BLaER1 treated with 17β-estradiol and CSF1 and Interleukin-3, amounts not matched to agents 10 nM and 100 nM (cell line): Measurements from ENCODE around the gene KLRC1.
"Not testable (repeated sequence)": the region's sequence is repeated elsewhere in the genome, so short reads cannot be mapped to it uniquely, and the experiment has no call there.

ENCODE experiments used
- H3K27ac ChIP-seq, 11 experiments: shearing (Covaris generic); formaldehyde crosslinking; 2 replicates each; pipeline ENCODE4 v1.8.1; 2022
- H3K27me3 ChIP-seq, 11 experiments: shearing (Covaris generic); formaldehyde crosslinking; 2 replicates each; pipeline ENCODE4 v1.8.1; 2022
- H3K36me3 ChIP-seq, 11 experiments: shearing (Covaris generic); formaldehyde crosslinking; 2 replicates each; pipeline ENCODE4 v1.8.1; 2022
- H3K4me1 ChIP-seq, 10 experiments: shearing (Covaris generic); formaldehyde crosslinking; 2 replicates each; pipeline ENCODE4 v1.8.1; 2022
- H3K4me2 ChIP-seq, 11 experiments: shearing (Covaris generic); formaldehyde crosslinking; 2 replicates each; pipeline ENCODE4 v1.8.1; 2022
- H3K4me3 ChIP-seq, 10 experiments: shearing (Covaris generic); formaldehyde crosslinking; 2 replicates each; pipeline ENCODE4 v1.8.1; 2022
- H3K9ac ChIP-seq, 11 experiments: shearing (Covaris generic); formaldehyde crosslinking; 2 replicates each; pipeline ENCODE4 v1.8.1; 2022
- H3K9me3 ChIP-seq, 11 experiments: shearing (Covaris generic); formaldehyde crosslinking; replicated peaks in 1 of 11; 2 replicates each; pipeline ENCODE4 v1.8.1; 2022
- H4K20me1 ChIP-seq, 11 experiments: shearing (Covaris generic); formaldehyde crosslinking; 2 replicates each; pipeline ENCODE4 v1.8.1; 2022
- Cebpa-rat ChIP-seq, 11 experiments: shearing (Covaris generic); IDR thresholded peaks; 2 replicates each; pipeline ENCODE4 v1.8.1; 2022

Gene KLRC1

GRCh38 chr12:10409392-10409791 is 43.8 kb downstream of the KLRC1 start, which contains the start of gene KLRC4:
TSS of gene KLRC4 (minus strand) at chr12:10409757. CDS start at chr12:10409575, 182 bp downstream.
- H3K9ac ChIP-seq = no peak within 1 kb of the TSS
- H3K9me3 ChIP-seq = peaks cover 0 to 9% (median 5%) of the 10 kb centered on the region in 11 experiments; a peak in 7 of 22 replicates
- H3K27me3 ChIP-seq = no peaks in the 10 kb centered on the region
- H3K36me3 ChIP-seq = no peaks in the 10 kb centered on the region
- no peaks in the 10 kb centered on the region for H4K20me1 ChIP-seq
- no peak within 1 kb of the TSS for H3K27ac ChIP-seq
- peaks cover 0 to 10% (median 6%) of the 10 kb centered on the region in 10 experiments; a peak in 11 of 20 replicates for H3K4me1 ChIP-seq
- H3K4me3 ChIP-seq = no peak within 1 kb of the TSS
- no peak for TF ChIP-seq Cebpa-rat (IDR thresholded peaks at IDR 0.05)
- no peak within 1 kb of the TSS for H3K4me2 ChIP-seq

DNA sequence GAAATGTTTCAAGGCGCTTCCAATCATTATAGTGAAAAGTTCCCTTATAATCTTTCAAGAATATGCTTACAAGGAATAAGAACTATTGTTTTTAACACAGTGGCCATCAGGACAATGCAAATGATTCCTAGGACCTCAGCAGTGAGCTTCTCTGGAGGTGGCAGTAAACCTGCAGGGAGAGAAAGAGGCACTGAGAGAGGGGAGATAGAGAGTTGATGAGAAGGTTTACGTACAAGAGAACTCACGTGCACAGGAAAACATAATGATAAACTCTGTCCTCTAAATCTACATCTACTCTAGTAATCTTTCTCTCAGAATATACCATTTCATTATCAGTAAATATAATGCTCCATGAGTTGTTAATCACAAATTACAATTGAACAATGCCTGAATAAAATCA is 44.3 kb downstream of the KLRC1 start:
- no peaks in the 10 kb centered on the region for H4K20me1 ChIP-seq
- no peak for TF ChIP-seq Cebpa-rat (IDR thresholded peaks at IDR 0.05)
- H3K27me3 ChIP-seq = no peaks in the 10 kb centered on the region
- peaks cover 0 to 11% (median 5%) of the 10 kb centered on the region in 11 experiments; a peak in 7 of 22 replicates for H3K9me3 ChIP-seq
- H3K36me3 ChIP-seq = no peaks in the 10 kb centered on the region
- no peak overlapping the region for H3K4me2 ChIP-seq
- no peak overlapping the region for H3K9ac ChIP-seq
- no peak overlapping the region for H3K27ac ChIP-seq
- no peak overlapping the region for H3K4me3 ChIP-seq
- peaks cover 0 to 10% (median 6%) of the 10 kb centered on the region in 10 experiments; a peak in 11 of 20 replicates for H3K4me1 ChIP-seq

- Histone ChIP-seq H3K36me3 (no peaks in the 10 kb centered on the region), H3K4me3 (no peak overlapping the region), H4K20me1 (no peaks in the 10 kb centered on the region), H3K9me3 (peaks cover 0 to 11% (median 5%) of the 10 kb centered on the region in 11 experiments; a peak in 7 of 22 replicates), H3K4me2 (peak overlapping the region in 6 of 11 experiments; percentile 27 to 62 (median 46); a peak in 11 of 22 replicates), H3K4me1 (peaks cover 0 to 10% (median 6%) of the 10 kb centered on the region in 10 experiments; a peak in 11 of 20 replicates), H3K27me3 (no peaks in the 10 kb centered on the region), H3K9ac (no peak overlapping the region), H3K27ac (no peak overlapping the region)
- TF ChIP-seq Cebpa-rat (IDR thresholded peaks at IDR 0.05) = no peak
These were observed 46.5 kb downstream of the KLRC1 start for GRCh38 chr12:10406725-10407124.

DNA sequence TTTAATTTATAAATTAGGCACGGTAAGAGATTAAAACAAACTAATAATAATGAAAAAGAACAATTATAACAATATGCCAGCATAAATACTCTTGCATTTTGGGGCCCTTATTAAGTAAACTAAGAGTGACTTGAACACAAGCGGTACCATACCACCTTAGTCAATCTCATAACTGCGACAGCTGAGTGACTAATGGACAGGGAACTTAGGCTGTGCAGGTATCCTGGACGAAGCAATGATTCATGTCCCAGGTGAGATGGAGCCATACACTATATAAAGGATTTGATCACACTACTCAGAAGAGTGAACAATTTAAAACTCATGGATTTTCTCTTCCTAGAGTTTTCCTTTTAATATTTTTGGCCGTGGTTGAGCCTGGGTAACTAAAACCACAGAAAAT is 47.9 kb downstream of the KLRC1 start:
- peaks cover 0 to 10% (median 6%) of the 10 kb centered on the region in 10 experiments; a peak in 11 of 20 replicates for H3K4me1 ChIP-seq
- no peak for TF ChIP-seq Cebpa-rat (IDR thresholded peaks at IDR 0.05)

DNA sequence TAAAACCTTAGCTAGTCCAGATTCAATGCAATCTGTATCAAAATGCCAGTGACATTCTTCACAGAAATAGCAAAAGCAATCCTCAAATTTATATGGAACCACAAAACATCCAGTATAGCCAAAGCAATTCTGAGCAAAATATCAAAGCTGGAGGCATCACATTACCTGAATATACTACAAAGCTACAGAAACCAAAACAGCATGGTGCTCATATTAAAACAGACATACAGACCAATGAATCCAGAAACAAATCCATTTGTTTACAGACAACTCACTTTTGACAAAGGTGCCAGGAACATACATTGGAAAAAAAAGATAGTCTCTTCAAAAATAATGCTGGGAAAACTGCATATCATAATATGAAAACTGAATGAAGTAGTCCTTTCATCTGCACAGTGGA is 48.4 kb downstream of the KLRC1 start:
- TF ChIP-seq Cebpa-rat (IDR thresholded peaks at IDR 0.05) = no peak
- no peak overlapping the region for H3K27ac ChIP-seq
- no peaks in the 10 kb centered on the region for H3K36me3 ChIP-seq
- H3K4me2 ChIP-seq = no peak overlapping the region
- no peak overlapping the region for H3K9ac ChIP-seq
- H4K20me1 ChIP-seq = no peaks in the 10 kb centered on the region
- no peaks in the 10 kb centered on the region for H3K27me3 ChIP-seq
- H3K4me1 ChIP-seq = peaks cover 0 to 10% (median 6%) of the 10 kb centered on the region in 10 experiments; a peak in 11 of 20 replicates
- peaks cover 0 to 11% (median 5%) of the 10 kb centered on the region in 11 experiments; a peak in 9 of 22 replicates for H3K9me3 ChIP-seq
- no peak overlapping the region for H3K4me3 ChIP-seq

More for the DNA sequence above, 47.9 kb downstream of the KLRC1 start:
- Histone ChIP-seq H3K36me3 (no peaks in the 10 kb centered on the region), H3K4me2 (no peak overlapping the region), H3K27me3 (no peaks in the 10 kb centered on the region), H3K9ac (no peak overlapping the region), H3K4me3 (no peak overlapping the region), H4K20me1 (no peaks in the 10 kb centered on the region), H3K27ac (no peak overlapping the region), H3K9me3 (peaks cover 0 to 11% (median 5%) of the 10 kb centered on the region in 11 experiments; a peak in 7 of 22 replicates)

GRCh38 chr12:10400829-10401228 is 52.3 kb downstream of the KLRC1 start:
- TF ChIP-seq Cebpa-rat (IDR thresholded peaks at IDR 0.05) = no peak
- H3K27ac ChIP-seq = no peak overlapping the region
- H3K9ac ChIP-seq = no peak overlapping the region
- no peak overlapping the region for H3K4me2 ChIP-seq
- H3K9me3 ChIP-seq = peaks cover 0 to 11% (median 5%) of the 10 kb centered on the region in 11 experiments; a peak in 10 of 22 replicates
- H4K20me1 ChIP-seq = no peaks in the 10 kb centered on the region
- no peaks in the 10 kb centered on the region for H3K36me3 ChIP-seq
- H3K27me3 ChIP-seq = no peaks in the 10 kb centered on the region
- H3K4me1 ChIP-seq = peaks cover 7 to 25% (median 21%) of the 10 kb centered on the region in 10 experiments
- H3K4me3 ChIP-seq = no peak overlapping the region

- no peak for TF ChIP-seq Cebpa-rat (IDR thresholded peaks at IDR 0.05)
- H3K36me3 ChIP-seq = no peaks in the 10 kb centered on the region
- peak overlapping the region in 4 of 11 experiments; percentile 70 to 90 (median 81); a peak in 5 of 22 replicates for H3K27ac ChIP-seq
- peak overlapping the region in 9 of 11 experiments; percentile 26 to 81 (median 55); a peak in 11 of 22 replicates for H3K4me2 ChIP-seq
- no peak overlapping the region for H3K9ac ChIP-seq
- H4K20me1 ChIP-seq = no peaks in the 10 kb centered on the region
- H3K4me1 ChIP-seq = peaks cover 23 to 50% (median 43%) of the 10 kb centered on the region in 10 experiments
- H3K9me3 ChIP-seq = peaks cover 0 to 4% (median 0%) of the 10 kb centered on the region in 11 experiments; a peak in 3 of 22 replicates
- H3K27me3 ChIP-seq = no peaks in the 10 kb centered on the region
- no peak overlapping the region for H3K4me3 ChIP-seq
These were observed 55.0 kb downstream of the KLRC1 start for GRCh38 chr12:10398168-10398567.

GRCh38 chr12:10397296-10397695 is 55.9 kb downstream of the KLRC1 start:
- H3K27ac ChIP-seq = peak overlapping the region in 6 of 11 experiments; percentile 23 to 90 (median 75); a peak in 9 of 22 replicates
- H4K20me1 ChIP-seq = no peaks in the 10 kb centered on the region
- no peak for TF ChIP-seq Cebpa-rat (IDR thresholded peaks at IDR 0.05)
- peaks cover 32 to 59% (median 51%) of the 10 kb centered on the region in 10 experiments for H3K4me1 ChIP-seq
- peaks cover 0 to 4% (median 0%) of the 10 kb centered on the region in 11 experiments; a peak in 3 of 22 replicates for H3K9me3 ChIP-seq
- peak overlapping the region in 10 of 11 experiments; percentile 2 to 81 (median 54); a peak in 18 of 22 replicates for H3K4me2 ChIP-seq
- H3K27me3 ChIP-seq = no peaks in the 10 kb centered on the region
- H3K4me3 ChIP-seq = no peak overlapping the region
- H3K9ac ChIP-seq = peak overlapping the region in 1 of 11 experiments; percentile 34; a peak in 1 of 22 replicates
- H3K36me3 ChIP-seq = no peaks in the 10 kb centered on the region

DNA sequence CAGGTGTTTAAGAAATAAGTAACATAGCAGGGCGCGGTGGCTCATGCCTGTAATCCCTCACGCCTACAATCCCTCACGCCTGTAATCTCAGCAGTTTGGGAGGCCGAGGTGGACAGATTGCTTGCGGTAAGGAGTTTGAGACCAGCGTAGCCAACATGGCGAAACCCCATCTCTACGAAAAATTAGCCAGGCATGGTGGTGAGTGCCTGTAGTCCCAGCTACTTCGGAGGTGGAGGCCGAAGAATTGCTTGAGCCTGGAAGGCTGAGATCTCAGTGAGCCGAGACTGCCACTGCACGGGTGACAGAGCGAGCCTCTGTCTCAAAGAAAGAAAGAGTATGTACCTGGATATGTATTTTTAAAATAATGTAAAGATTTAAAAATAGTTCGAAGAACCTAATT is 57.0 kb downstream of the KLRC1 start:
- peak overlapping the region in 10 of 11 experiments; percentile 69 to 93 (median 77); a peak in 19 of 22 replicates for H3K27ac ChIP-seq
- not testable (repeated sequence) for H3K27me3 ChIP-seq, H3K36me3 ChIP-seq, H3K4me3 ChIP-seq, H4K20me1 ChIP-seq, H3K9me3 ChIP-seq
- peaks cover 43 to 69% (median 61%) of the 10 kb centered on the region in 10 experiments for H3K4me1 ChIP-seq
- H3K4me2 ChIP-seq = peak overlapping the region; percentile 57 to 87 (median 70)
- peak overlapping the region in 8 of 11 experiments; percentile 42 to 79 (median 58); a peak in 13 of 22 replicates for H3K9ac ChIP-seq
